ENCODE data around the gene SAP30L. TPM values are rescaled to one million over a fixed set of nuclear protein-coding genes. Genes with fewer than 3 reads are reported as not detected.

Gene SAP30L
- total and polyA plus RNA-seq, 2 of the 4 experiments (the other 2 are of a cell fraction) = 9.7 to 17.6 TPM

DNA sequence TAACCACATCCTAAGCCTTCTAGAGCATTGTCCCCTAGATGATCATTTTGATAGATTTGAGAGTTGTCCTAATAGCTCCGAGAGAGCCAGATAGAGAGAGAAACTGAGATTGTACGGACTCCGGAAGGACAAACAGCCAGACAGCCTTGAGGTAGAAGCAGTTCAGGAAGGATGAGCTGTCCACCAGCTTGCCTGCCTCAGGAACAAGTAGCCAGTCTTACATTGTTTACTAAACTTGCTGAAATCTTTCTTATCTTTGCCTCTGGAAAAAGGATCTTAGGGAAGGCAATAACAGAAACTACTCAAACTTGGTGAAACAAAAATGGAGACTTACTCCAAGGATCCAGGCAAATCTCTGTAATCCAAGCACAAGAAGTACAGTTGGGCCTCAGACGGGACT, 39.0 kb upstream of the SAP30L start:
- Histone ChIP-seq H2BK20ac (ENCODE audit: low read depth, low read length) (no peak overlapping the region), H4K5ac (ENCODE audit: low read depth, low read length) (no peak overlapping the region; the same call in 1 of the 2 replicates), H3K56ac (ENCODE audit: extremely low read depth, insufficient read depth, low read length) (no peak overlapping the region), H3K23ac (ENCODE audit: low read depth, low read length) (no peak overlapping the region), H4K8ac (ENCODE audit: low read depth in 2 of 2, low read length in 2 of 2) (no peak overlapping the region), H3K4me3 (ENCODE audit: insufficient read depth, low read depth, low read length) (no peak overlapping the region), H3K27me3 (ENCODE audit: control insufficient read depth, insufficient read depth, low read length) (no peaks in the 10 kb centered on the region), H2AK5ac (ENCODE audit: low read depth, low read length) (no peak overlapping the region), H3K9ac (ENCODE audit: low read depth, low read length) (no peak overlapping the region), H2AFZ (replicated peaks; ENCODE audit: low read length, poor library complexity) (no peak overlapping the region), H3K4ac (ENCODE audit: low read depth, low read length) (no peak overlapping the region), H3K18ac (ENCODE audit: low read depth, low read length) (0 out of 2 replicates have a peak overlapping the region, but pooled peaks have one; percentile 17), H2BK120ac (ENCODE audit: low read depth, low read length) (no peak overlapping the region), H4K20me1 (ENCODE audit: insufficient read depth, low read length) (no peaks in the 10 kb centered on the region), H3K27ac (ENCODE audit: insufficient read depth, low read length) (peak overlapping the region; percentile 36; the same call in 1 of the 2 replicates), H3K9me3 (ENCODE audit: control insufficient read depth, insufficient read depth, low read length) (no peaks in the 10 kb centered on the region), H3K14ac (replicated peaks; ENCODE audit: low read depth, low read length) (0 out of 2 replicates have a peak overlapping the region, but pooled peaks have one; percentile 11), H3K4me1 (ENCODE audit: control insufficient read depth, insufficient read depth, low read length) (peaks cover 3% of the 10 kb centered on the region; the same call in 1 of the 2 replicates), H2BK5ac (ENCODE audit: low read depth, low read length, poor library complexity, severe bottlenecking) (no peak overlapping the region), H3K4me2 (ENCODE audit: low read depth, low read length) (no peak overlapping the region; the same call in 1 of the 2 replicates), H3K9me1 (ENCODE audit: insufficient read depth, low read length) (peaks cover 5% of the 10 kb centered on the region; the same call in 1 of the 2 replicates), H3K79me1 (ENCODE audit: low read depth in 1 of 2, low read length in 2 of 2) (peaks cover 0 to 7% of the 10 kb centered on the region in 2 experiments; a peak in 2 of 4 replicates), H2BK15ac (ENCODE audit: low read depth, low read length) (no peak overlapping the region), H4K91ac (ENCODE audit: insufficient read depth, low read depth, low read length) (no peak overlapping the region), H2AK9ac (replicated peaks; ENCODE audit: low read depth, low read length, poor library complexity) (no peak overlapping the region), H3K36me3 (ENCODE audit: control insufficient read depth, insufficient read depth, low read length) (peaks cover 13% of the 10 kb centered on the region)
- POLR2A ChIA-PET (ENCODE audit: unreplicated experiment) = no interaction called here
- CTCF ChIA-PET = interaction anchor here (0.6 kb wide), 1 partner anchor 125 kb away, joined by 3 read pairs; no protein-coding TSS in a partner anchor
- intact Hi-C loops (cut with micrococcal nuclease) (loop anchor here (2.0 kb wide), 1 partner anchor 428 kb away; no protein-coding TSS in a partner anchor), in situ Hi-C loops (cut with MboI; ENCODE audit: low sequenced_read_pairs) (loop anchor here (5.0 kb wide), 2 partner anchors 220 to 335 kb away; no protein-coding TSS in a partner anchor), dilution Hi-C loops (cut with HindIII; ENCODE audit: low sequenced_read_pairs, unreplicated experiment) (no loop called here)
- WGBS, 2 experiments (ENCODE audit: extremely low coverage in 2 of 2, insufficient read length in 1 of 2) = 80% methylated on average over 1 of the region's 4 CpGs; no CpG with 5 or more reads in 1 of the 2 experiments
- no peak for TF ChIP-seq MXI1 (IDR thresholded peaks at IDR 0.05; ENCODE audit: borderline replicate concordance, low read depth, low read length)
- TF ChIP-seq SMC3 (IDR thresholded peaks at IDR 0.05; ENCODE audit: low read depth, low read length) = no peak
- TF ChIP-seq RFX5 (IDR thresholded peaks at IDR 0.05; ENCODE audit: low read depth, low read length) = no peak
- no peak for TF ChIP-seq RAD21 (IDR thresholded peaks at IDR 0.05; ENCODE audit: low read length)
- no peak for TF ChIP-seq RCOR1 (IDR thresholded peaks at IDR 0.05; ENCODE audit: insufficient replicate concordance, low read length)
- no peak for TF ChIP-seq POLR2A (IDR thresholded peaks at IDR 0.05; ENCODE audit: low read depth, low read length)
- TF ChIP-seq MAZ (IDR thresholded peaks at IDR 0.05; ENCODE audit: borderline replicate concordance, low read depth, low read length) = no peak
- no peak for TF ChIP-seq MAFK (IDR thresholded peaks at IDR 0.05; ENCODE audit: low read depth, low read length)
- TF ChIP-seq, protein P1, sequence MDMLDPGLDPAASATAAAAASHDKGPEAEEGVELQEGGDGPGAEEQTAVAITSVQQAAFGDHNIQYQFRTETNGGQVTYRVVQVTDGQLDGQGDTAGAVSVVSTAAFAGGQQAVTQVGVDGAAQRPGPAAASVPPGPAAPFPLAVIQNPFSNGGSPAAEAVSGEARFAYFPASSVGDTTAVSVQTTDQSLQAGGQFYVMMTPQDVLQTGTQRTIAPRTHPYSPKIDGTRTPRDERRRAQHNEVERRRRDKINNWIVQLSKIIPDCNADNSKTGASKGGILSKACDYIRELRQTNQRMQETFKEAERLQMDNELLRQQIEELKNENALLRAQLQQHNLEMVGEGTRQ (IDR thresholded peaks at IDR 0.05; ENCODE audit: low read depth, low read length) = no peak
- TF ChIP-seq BHLHE40 (IDR thresholded peaks at IDR 0.05; ENCODE audit: low read depth, low read length) = no peak
- TF ChIP-seq CHD1 (IDR thresholded peaks at IDR 0.05; ENCODE audit: low read depth, low read length) = no peak
- no peak for TF ChIP-seq NFE2L2 (IDR thresholded peaks at IDR 0.05; ENCODE audit: low read depth, low read length)
- TF ChIP-seq, protein P2, sequence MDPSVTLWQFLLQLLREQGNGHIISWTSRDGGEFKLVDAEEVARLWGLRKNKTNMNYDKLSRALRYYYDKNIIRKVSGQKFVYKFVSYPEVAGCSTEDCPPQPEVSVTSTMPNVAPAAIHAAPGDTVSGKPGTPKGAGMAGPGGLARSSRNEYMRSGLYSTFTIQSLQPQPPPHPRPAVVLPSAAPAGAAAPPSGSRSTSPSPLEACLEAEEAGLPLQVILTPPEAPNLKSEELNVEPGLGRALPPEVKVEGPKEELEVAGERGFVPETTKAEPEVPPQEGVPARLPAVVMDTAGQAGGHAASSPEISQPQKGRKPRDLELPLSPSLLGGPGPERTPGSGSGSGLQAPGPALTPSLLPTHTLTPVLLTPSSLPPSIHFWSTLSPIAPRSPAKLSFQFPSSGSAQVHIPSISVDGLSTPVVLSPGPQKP (IDR thresholded peaks at IDR 0.05; ENCODE audit: borderline replicate concordance, low read depth, low read length) = no peak
- TF ChIP-seq FOS (IDR thresholded peaks at IDR 0.05; ENCODE audit: low read depth, low read length) = no peak
- TF ChIP-seq CEBPB (IDR thresholded peaks at IDR 0.05; ENCODE audit: low read depth, low read length) = no peak
- TF ChIP-seq, protein P3, sequence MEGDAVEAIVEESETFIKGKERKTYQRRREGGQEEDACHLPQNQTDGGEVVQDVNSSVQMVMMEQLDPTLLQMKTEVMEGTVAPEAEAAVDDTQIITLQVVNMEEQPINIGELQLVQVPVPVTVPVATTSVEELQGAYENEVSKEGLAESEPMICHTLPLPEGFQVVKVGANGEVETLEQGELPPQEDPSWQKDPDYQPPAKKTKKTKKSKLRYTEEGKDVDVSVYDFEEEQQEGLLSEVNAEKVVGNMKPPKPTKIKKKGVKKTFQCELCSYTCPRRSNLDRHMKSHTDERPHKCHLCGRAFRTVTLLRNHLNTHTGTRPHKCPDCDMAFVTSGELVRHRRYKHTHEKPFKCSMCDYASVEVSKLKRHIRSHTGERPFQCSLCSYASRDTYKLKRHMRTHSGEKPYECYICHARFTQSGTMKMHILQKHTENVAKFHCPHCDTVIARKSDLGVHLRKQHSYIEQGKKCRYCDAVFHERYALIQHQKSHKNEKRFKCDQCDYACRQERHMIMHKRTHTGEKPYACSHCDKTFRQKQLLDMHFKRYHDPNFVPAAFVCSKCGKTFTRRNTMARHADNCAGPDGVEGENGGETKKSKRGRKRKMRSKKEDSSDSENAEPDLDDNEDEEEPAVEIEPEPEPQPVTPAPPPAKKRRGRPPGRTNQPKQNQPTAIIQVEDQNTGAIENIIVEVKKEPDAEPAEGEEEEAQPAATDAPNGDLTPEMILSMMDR (conservative IDR thresholded peaks at IDR 0.05; ENCODE audit: low read depth, low read length) = no peak
- peak; percentile 57 for DNase-seq
- ATAC-seq (ENCODE audit: low read depth) = peak; percentile 31
- no TSS peak for BruUV-seq (replicated peaks)

All from IMR-90 (cell line).